ENCODE results near the gene OLR1.
"Not testable (repeated sequence)": the region's sequence is repeated elsewhere in the genome, so short reads cannot be mapped to it uniquely, and the experiment has no call there.

OLR1 gene

DNA sequence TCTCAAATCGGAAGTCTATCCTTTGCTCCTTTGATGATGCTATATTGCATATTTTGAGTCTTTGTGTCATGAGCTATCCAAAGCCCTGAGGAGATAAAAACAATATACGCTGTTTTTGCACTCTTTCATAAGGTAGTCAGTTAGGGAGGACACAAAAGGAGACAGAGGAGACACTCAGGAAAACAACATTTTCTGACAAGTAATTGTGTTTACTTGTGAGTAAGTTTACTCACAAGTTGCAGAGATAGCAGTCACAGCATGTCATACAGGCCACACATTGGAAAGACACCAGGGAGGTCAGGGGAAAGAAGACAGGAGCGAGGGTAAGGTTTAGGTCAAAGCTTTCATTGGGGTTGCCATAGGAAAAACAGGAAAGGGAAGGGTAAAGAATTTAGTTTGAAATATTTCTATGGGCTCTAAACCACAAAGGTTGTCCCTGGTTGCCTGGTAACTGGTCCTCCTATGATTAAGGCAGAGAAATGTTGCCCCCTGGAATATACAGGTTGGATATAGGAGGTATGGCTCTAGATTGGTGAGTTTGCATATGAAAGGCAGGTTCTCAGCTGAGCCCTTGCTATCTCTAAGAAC, 33.4 kb upstream of the OLR1 start:
- DNase-seq, result no peak

DNA sequence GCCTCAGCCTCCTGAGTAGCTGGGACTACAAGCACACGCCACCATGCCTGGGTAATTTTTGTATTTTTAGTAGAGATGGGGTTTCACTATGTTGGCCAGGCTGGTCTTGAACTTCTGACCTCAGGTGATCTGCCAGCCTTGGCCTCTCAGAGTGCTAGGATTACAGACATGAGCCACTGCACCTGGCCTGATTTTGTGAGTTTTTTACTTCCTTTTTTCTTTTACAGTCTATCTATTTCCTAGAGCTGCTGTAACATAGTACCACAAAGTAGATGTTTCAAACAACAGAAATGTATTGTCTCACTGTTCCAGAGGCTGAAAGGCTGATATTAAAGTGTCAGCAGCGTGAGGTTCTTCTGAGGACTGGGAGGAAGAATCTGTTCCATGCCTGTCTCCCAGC, 32.6 kb upstream of the OLR1 start:
- not testable (repeated sequence) for H3K4me2 ChIP-seq (ENCODE audit: low read depth, low read length); H3F3A ChIP-seq (ENCODE audit: insufficient read depth, low read length); DNase-seq; H3K27me3 ChIP-seq (replicated peaks; ENCODE audit: insufficient read depth, low read length); H2AFZ ChIP-seq (ENCODE audit: low read length); H3K27ac ChIP-seq (ENCODE audit: low read length); H3K4me1 ChIP-seq (ENCODE audit: low read length); H3K4me3 ChIP-seq (ENCODE audit: low read length); H3K9me3 ChIP-seq (replicated peaks; ENCODE audit: insufficient read depth, low read length); H3K79me2 ChIP-seq (ENCODE audit: low read length); H4K20me1 ChIP-seq (ENCODE audit: insufficient read depth, low read length); H3K36me3 ChIP-seq (replicated peaks; ENCODE audit: insufficient read depth, low read length); H3K9ac ChIP-seq (ENCODE audit: low read length); H3K9me2 ChIP-seq (replicated peaks; ENCODE audit: insufficient read depth, low read length)

More for the DNA sequence above, 33.4 kb upstream of the OLR1 start:
- no peaks in the 10 kb centered on the region for H3K27me3 ChIP-seq (replicated peaks; ENCODE audit: insufficient read depth, low read length)
- no peak overlapping the region for H3K4me2 ChIP-seq (ENCODE audit: low read depth, low read length)
- no peaks in the 10 kb centered on the region for H3K36me3 ChIP-seq (replicated peaks; ENCODE audit: insufficient read depth, low read length)
- no peak overlapping the region for H2AFZ ChIP-seq (ENCODE audit: low read length)
- H4K20me1 ChIP-seq (ENCODE audit: insufficient read depth, low read length), result no peaks in the 10 kb centered on the region
- no peak overlapping the region for H3K27ac ChIP-seq (ENCODE audit: low read length)
- H3F3A ChIP-seq (ENCODE audit: insufficient read depth, low read length), result 0 out of 2 replicates have a peak, but pooled peaks cover 6% of the 10 kb centered on the region
- H3K4me3 ChIP-seq (ENCODE audit: low read length), result no peak overlapping the region
- TF ChIP-seq, protein P1, sequence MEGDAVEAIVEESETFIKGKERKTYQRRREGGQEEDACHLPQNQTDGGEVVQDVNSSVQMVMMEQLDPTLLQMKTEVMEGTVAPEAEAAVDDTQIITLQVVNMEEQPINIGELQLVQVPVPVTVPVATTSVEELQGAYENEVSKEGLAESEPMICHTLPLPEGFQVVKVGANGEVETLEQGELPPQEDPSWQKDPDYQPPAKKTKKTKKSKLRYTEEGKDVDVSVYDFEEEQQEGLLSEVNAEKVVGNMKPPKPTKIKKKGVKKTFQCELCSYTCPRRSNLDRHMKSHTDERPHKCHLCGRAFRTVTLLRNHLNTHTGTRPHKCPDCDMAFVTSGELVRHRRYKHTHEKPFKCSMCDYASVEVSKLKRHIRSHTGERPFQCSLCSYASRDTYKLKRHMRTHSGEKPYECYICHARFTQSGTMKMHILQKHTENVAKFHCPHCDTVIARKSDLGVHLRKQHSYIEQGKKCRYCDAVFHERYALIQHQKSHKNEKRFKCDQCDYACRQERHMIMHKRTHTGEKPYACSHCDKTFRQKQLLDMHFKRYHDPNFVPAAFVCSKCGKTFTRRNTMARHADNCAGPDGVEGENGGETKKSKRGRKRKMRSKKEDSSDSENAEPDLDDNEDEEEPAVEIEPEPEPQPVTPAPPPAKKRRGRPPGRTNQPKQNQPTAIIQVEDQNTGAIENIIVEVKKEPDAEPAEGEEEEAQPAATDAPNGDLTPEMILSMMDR (IDR thresholded peaks at IDR 0.05; ENCODE audit: low read length), result no peak
- TF ChIP-seq EZH2 (optimal IDR thresholded peaks at IDR 0.05; ENCODE audit: low read depth, low read length) (no peak), EZH2phosphoT487 (IDR thresholded peaks at IDR 0.05; ENCODE audit: low read length) (no peak)
- no peaks in the 10 kb centered on the region for H3K9me2 ChIP-seq (replicated peaks; ENCODE audit: insufficient read depth, low read length)
- H3K9ac ChIP-seq (ENCODE audit: low read length), result no peak overlapping the region
- H3K4me1 ChIP-seq (ENCODE audit: low read length), result no peaks in the 10 kb centered on the region
- no peaks in the 10 kb centered on the region for H3K9me3 ChIP-seq (replicated peaks; ENCODE audit: insufficient read depth, low read length)
- no peaks in the 10 kb centered on the region for H3K79me2 ChIP-seq (ENCODE audit: low read length)

DNA sequence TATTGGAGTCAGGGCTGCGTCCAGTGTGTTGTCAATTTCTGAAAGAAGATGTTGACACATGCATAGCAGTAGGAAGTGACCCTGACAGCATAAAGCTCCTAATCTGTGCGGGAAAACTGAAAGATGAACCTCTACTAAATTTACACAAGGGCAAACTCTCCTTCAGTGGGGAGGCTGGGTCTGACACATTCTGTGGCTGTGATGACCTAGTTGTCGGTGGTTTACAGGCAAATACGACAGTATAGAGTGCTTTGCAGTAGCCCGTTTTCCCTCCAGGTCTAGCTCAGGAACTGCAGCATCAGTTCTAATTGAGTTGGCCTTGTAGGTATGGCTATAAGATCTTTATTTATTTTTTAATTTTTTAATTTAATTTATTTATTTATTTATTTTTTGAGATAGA, 25.9 kb upstream of the OLR1 start:
- Histone ChIP-seq H3K9me2 (replicated peaks; ENCODE audit: insufficient read depth, low read length) (no peaks in the 10 kb centered on the region), H4K20me1 (ENCODE audit: insufficient read depth, low read length) (no peaks in the 10 kb centered on the region), H3K4me2 (ENCODE audit: low read depth, low read length) (no peak overlapping the region), H3K4me3 (ENCODE audit: low read length) (no peak overlapping the region), H3K27ac (ENCODE audit: low read length) (no peak overlapping the region), H2AFZ (ENCODE audit: low read length) (no peak overlapping the region), H3K27me3 (replicated peaks; ENCODE audit: insufficient read depth, low read length) (no peaks in the 10 kb centered on the region), H3K4me1 (ENCODE audit: low read length) (no peaks in the 10 kb centered on the region), H3K79me2 (ENCODE audit: low read length) (no peaks in the 10 kb centered on the region), H3K9me3 (replicated peaks; ENCODE audit: insufficient read depth, low read length) (no peaks in the 10 kb centered on the region), H3K36me3 (replicated peaks; ENCODE audit: insufficient read depth, low read length) (no peaks in the 10 kb centered on the region), H3F3A (ENCODE audit: insufficient read depth, low read length) (no peaks in the 10 kb centered on the region), H3K9ac (ENCODE audit: low read length) (no peak overlapping the region)
- DNase-seq, result no peak
- TF ChIP-seq, protein P1 (IDR thresholded peaks at IDR 0.05; ENCODE audit: low read length), result no peak
- no peak for TF ChIP-seq EZH2phosphoT487 (IDR thresholded peaks at IDR 0.05; ENCODE audit: low read length)
- no peak for TF ChIP-seq EZH2 (optimal IDR thresholded peaks at IDR 0.05; ENCODE audit: low read depth, low read length)

DNA sequence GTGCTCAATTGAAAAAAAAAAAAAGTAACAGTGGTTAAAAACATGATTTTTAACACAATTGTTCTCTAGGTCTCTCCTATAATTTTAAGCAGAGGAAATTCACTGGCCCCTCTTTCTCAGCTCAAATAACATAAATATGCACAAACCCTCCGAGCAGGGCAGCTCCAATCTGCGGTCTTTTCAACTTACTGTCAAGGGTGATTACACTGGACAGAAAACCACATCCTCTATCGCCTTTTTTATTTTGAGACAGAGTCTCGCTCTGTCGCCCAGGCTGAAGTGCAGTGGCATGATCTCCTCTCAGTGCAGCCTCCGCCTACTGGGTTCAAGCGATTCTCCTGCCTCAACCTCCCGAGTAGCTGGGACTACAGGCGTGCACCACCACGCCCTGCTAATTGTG, 24.3 kb upstream of the OLR1 start:
- no peaks in the 10 kb centered on the region for H4K20me1 ChIP-seq (ENCODE audit: insufficient read depth, low read length)
- no peak overlapping the region for H2AFZ ChIP-seq (ENCODE audit: low read length)
- TF ChIP-seq, protein P1 (IDR thresholded peaks at IDR 0.05; ENCODE audit: low read length), result no peak
- TF ChIP-seq EZH2 (optimal IDR thresholded peaks at IDR 0.05; ENCODE audit: low read depth, low read length) (no peak), EZH2phosphoT487 (IDR thresholded peaks at IDR 0.05; ENCODE audit: low read length) (no peak)
- H3K36me3 ChIP-seq (replicated peaks; ENCODE audit: insufficient read depth, low read length), result no peaks in the 10 kb centered on the region
- H3K79me2 ChIP-seq (ENCODE audit: low read length), result no peaks in the 10 kb centered on the region
- H3K4me1 ChIP-seq (ENCODE audit: low read length), result no peaks in the 10 kb centered on the region
- H3K27ac ChIP-seq (ENCODE audit: low read length), result no peak overlapping the region
- no peak overlapping the region for H3K4me2 ChIP-seq (ENCODE audit: low read depth, low read length)
- DNase-seq, result no peak
- no peak overlapping the region for H3K9ac ChIP-seq (ENCODE audit: low read length)
- no peaks in the 10 kb centered on the region for H3F3A ChIP-seq (ENCODE audit: insufficient read depth, low read length)
- no peak overlapping the region for H3K4me3 ChIP-seq (ENCODE audit: low read length)
- H3K27me3 ChIP-seq (replicated peaks; ENCODE audit: insufficient read depth, low read length), result no peaks in the 10 kb centered on the region
- H3K9me3 ChIP-seq (replicated peaks; ENCODE audit: insufficient read depth, low read length), result no peaks in the 10 kb centered on the region
- H3K9me2 ChIP-seq (replicated peaks; ENCODE audit: insufficient read depth, low read length), result no peaks in the 10 kb centered on the region
